HuH-7.5 (cell line): ENCODE measurements around the gene ZNF222.

Experiments used
- DNase-seq: peaks from one replicate; pipeline ENCODE4 v3.0.0; 2011; ENCODE audit warnings: low spot score

The ZNF222 gene

GRCh38 chr19:44055870-44056269 lies 30.7 kb downstream of the ZNF222 start:
- no peak for DNase-seq

- no peak for DNase-seq
These were observed 34.0 kb downstream of the ZNF222 start for GRCh38 chr19:44059229-44059628.

- no peak for DNase-seq
These were observed 35.9 kb downstream of the ZNF222 start for GRCh38 chr19:44061038-44061437.

GRCh38 chr19:44066305-44066704 lies 41.1 kb downstream of the ZNF222 start:
- no peak for DNase-seq

- no peak for DNase-seq
These were observed 44.2 kb downstream of the ZNF222 start for GRCh38 chr19:44069415-44069814.

- DNase-seq = peak; percentile 87
These were observed 46.8 kb downstream of the ZNF222 start, which contains the start of gene ZNF284 for GRCh38 chr19:44071824-44072542. TSS of gene ZNF284 (plus strand) at chr19:44072159. CDS start at chr19:44076390, 4,231 bp downstream.

- DNase-seq = peak; percentile 27
These were observed 47.6 kb downstream of the ZNF222 start for GRCh38 chr19:44072543-44073401.

GRCh38 chr19:44076325-44076724 lies 51.1 kb downstream of the ZNF222 start:
- DNase-seq = no peak
